Vagina (tissue), 2 donors: ENCODE results near the gene CELA2B. TPM values are rescaled to one million over a fixed set of nuclear protein-coding genes. Genes with fewer than 3 reads are reported as not detected.
"Not testable (repeated sequence)": the region's sequence is repeated elsewhere in the genome, so short reads cannot be mapped to it uniquely, and the experiment has no call there.

Experiments
- DNase-seq, 2 donors: peaks; one replicate each; pipeline ENCODE4 v3.0.0-alpha.2; 2017; ENCODE audit errors: extremely low spot score in 2 of 2
- H3K27ac ChIP-seq: fragments of 200-600 bp; sonication (generic); one replicate; pipeline ENCODE4 v1.5.1; 2019
- H3K27me3 ChIP-seq: fragments of 200-600 bp; sonication (generic); one replicate; pipeline ENCODE4 v1.5.1; 2019
- H3K36me3 ChIP-seq, 2 donors: fragments of 200-600 bp; sonication (generic); one replicate each; pipeline ENCODE4 v1.5.1; 2017 to 2019
- H3K4me1 ChIP-seq: fragments of 200-600 bp; sonication (generic); one replicate; pipeline ENCODE4 v1.5.1; 2019
- H3K4me3 ChIP-seq, 2 donors: fragments of 200-600 bp; sonication (generic); 1 replicate in 1 of 2; 2 replicates in 1 of 2; pipeline ENCODE4 v1.5.1; 2016 to 2019
- H3K9me3 ChIP-seq: fragments of 200-600 bp; sonication (generic); one replicate; pipeline ENCODE4 v1.5.1; 2019
- POLR2A ChIP-seq, 2 donors: fragments of 450-650 bp; IDR thresholded peaks; one replicate each; pipeline ENCODE4 v1.6.1; 2017; ENCODE audit warnings: antibody characterized with exemption in 2 of 2, mild to moderate bottlenecking in 2 of 2, moderate library complexity in 2 of 2
- POLR2AphosphoS5 ChIP-seq, 2 donors: sonication (generic); formaldehyde crosslinking; IDR thresholded peaks; one replicate each; pipeline ENCODE4 v1.9.0; 2017; ENCODE audit warnings: antibody characterized with exemption in 2 of 2, mild to moderate bottlenecking in 2 of 2, low read depth in 1 of 2; ENCODE audit not compliant: insufficient read depth in 1 of 2
- intact Hi-C: fragments of 100-400 bp; cut with DNase I; formaldehyde crosslinking; loops from one replicate; pipeline ENCODE4 v1.15.1; 2023
- total RNA-seq: library from RNA; depleted of rRNA; stranded (reverse); fragments of >200 nt; gene quantifications from one replicate; pipeline ENCODE4 v1.2.3, GENCODE V29; 2016
- TF ChIP-seq, protein P1 (sequence below), 3 experiments: fragments of 450-650 bp in 2 of 3; fragments of 200-600 bp in 1 of 3; sonication (generic) in 1 of 3; IDR thresholded peaks; one replicate each; pipeline ENCODE4 v1.5.1; 2017 to 2019; ENCODE audit warnings: antibody characterized with exemption in 3 of 3, mild to moderate bottlenecking in 2 of 3, moderate library complexity in 2 of 3

Gene CELA2B
- total RNA-seq, 1 donor from 2014 or later: not detected

GRCh38 chr1:15477646-15478212 lies 1.8 kb downstream of the CELA2B start:
- intact Hi-C loops: no loop called here

GRCh38 chr1:15479654-15480347 lies 3.9 kb downstream of the CELA2B start:
- no peaks in the 10 kb centered on the region for H3K36me3 ChIP-seq
- no peaks in the 10 kb centered on the region for H3K4me1 ChIP-seq
- no peaks in the 10 kb centered on the region for H3K27me3 ChIP-seq
- TF ChIP-seq POLR2AphosphoS5 (IDR thresholded peaks at IDR 0.05; ENCODE audit: insufficient read depth in 1 of 2, low read depth in 1 of 2): no peak
- TF ChIP-seq POLR2A (IDR thresholded peaks at IDR 0.05): no peak
- TF ChIP-seq, protein P1, sequence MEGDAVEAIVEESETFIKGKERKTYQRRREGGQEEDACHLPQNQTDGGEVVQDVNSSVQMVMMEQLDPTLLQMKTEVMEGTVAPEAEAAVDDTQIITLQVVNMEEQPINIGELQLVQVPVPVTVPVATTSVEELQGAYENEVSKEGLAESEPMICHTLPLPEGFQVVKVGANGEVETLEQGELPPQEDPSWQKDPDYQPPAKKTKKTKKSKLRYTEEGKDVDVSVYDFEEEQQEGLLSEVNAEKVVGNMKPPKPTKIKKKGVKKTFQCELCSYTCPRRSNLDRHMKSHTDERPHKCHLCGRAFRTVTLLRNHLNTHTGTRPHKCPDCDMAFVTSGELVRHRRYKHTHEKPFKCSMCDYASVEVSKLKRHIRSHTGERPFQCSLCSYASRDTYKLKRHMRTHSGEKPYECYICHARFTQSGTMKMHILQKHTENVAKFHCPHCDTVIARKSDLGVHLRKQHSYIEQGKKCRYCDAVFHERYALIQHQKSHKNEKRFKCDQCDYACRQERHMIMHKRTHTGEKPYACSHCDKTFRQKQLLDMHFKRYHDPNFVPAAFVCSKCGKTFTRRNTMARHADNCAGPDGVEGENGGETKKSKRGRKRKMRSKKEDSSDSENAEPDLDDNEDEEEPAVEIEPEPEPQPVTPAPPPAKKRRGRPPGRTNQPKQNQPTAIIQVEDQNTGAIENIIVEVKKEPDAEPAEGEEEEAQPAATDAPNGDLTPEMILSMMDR (IDR thresholded peaks at IDR 0.05): no peak
- no peak overlapping the region for H3K27ac ChIP-seq
- no peak overlapping the region for H3K4me3 ChIP-seq
- DNase-seq: no peak
- no peaks in the 10 kb centered on the region for H3K9me3 ChIP-seq
- intact Hi-C loops: no loop called here

More at GRCh38 chr1:15477646-15478212, 1.8 kb downstream of the CELA2B start:
- no peak overlapping the region for H3K27ac ChIP-seq
- H3K9me3 ChIP-seq: no peaks in the 10 kb centered on the region
- H3K36me3 ChIP-seq: no peaks in the 10 kb centered on the region
- H3K4me1 ChIP-seq: no peaks in the 10 kb centered on the region
- H3K4me3 ChIP-seq: no peak overlapping the region
- no peak for TF ChIP-seq POLR2A (IDR thresholded peaks at IDR 0.05)
- TF ChIP-seq, protein P1 (IDR thresholded peaks at IDR 0.05): no peak
- no peak for TF ChIP-seq POLR2AphosphoS5 (IDR thresholded peaks at IDR 0.05; ENCODE audit: insufficient read depth in 1 of 2, low read depth in 1 of 2)
- H3K27me3 ChIP-seq: no peaks in the 10 kb centered on the region
- DNase-seq: no peak

GRCh38 chr1:15482455-15482854 lies 6.6 kb downstream of the CELA2B start:
- DNase-seq, H3K4me1 ChIP-seq, H3K9me3 ChIP-seq, H3K27ac ChIP-seq, H3K27me3 ChIP-seq, H3K4me3 ChIP-seq, H3K36me3 ChIP-seq, intact Hi-C loops: not testable (repeated sequence)

GRCh38 chr1:15482983-15483543 lies 7.2 kb downstream of the CELA2B start:
- H3K4me1 ChIP-seq, DNase-seq, H3K9me3 ChIP-seq, H3K36me3 ChIP-seq, H3K27ac ChIP-seq, H3K27me3 ChIP-seq, intact Hi-C loops, H3K4me3 ChIP-seq: not testable (repeated sequence)

GRCh38 chr1:15483971-15484370 lies 8.1 kb downstream of the CELA2B start:
- Histone ChIP-seq H3K36me3 (no peaks in the 10 kb centered on the region), H3K27me3 (no peaks in the 10 kb centered on the region), H3K9me3 (no peaks in the 10 kb centered on the region), H3K4me3 (no peak overlapping the region), H3K4me1 (no peaks in the 10 kb centered on the region), H3K27ac (no peak overlapping the region)
- intact Hi-C loops: no loop called here
- TF ChIP-seq, protein P1 (IDR thresholded peaks at IDR 0.05): no peak
- no peak for TF ChIP-seq POLR2AphosphoS5 (IDR thresholded peaks at IDR 0.05; ENCODE audit: insufficient read depth in 1 of 2, low read depth in 1 of 2)
- TF ChIP-seq POLR2A (IDR thresholded peaks at IDR 0.05): no peak
- DNase-seq: no peak

DNA sequence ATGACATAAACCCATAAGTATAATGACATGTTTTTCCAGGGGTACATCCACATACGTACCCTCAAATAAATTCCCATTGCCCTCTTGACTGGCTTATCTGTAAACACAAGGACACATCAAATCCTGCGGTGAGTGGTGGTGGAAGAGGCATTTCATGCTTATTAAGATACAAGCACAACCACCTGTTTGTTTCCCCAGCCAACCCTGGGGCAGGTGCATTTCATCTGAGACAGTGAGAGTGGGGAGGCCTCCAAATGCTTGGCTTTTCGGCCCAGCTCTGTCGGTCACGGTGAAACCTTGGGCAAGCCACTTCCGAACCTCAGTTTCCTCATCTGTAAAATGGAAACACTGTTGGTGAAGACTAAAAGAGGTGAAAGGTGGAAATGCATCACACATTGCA lies 8.5 kb downstream of the CELA2B start:
- H3K27me3 ChIP-seq, H3K4me3 ChIP-seq, H3K27ac ChIP-seq, H3K9me3 ChIP-seq, H3K4me1 ChIP-seq, H3K36me3 ChIP-seq, intact Hi-C loops, DNase-seq: not testable (repeated sequence)
